HG02588 (cell line): ENCODE measurements around the gene GALNT2.

Experiments
- ATAC-seq: cut with Tn5 transposase; IDR thresholded peaks from one replicate; pipeline ENCODE4 v1.9.1; 2021; ENCODE audit warnings: mild to moderate bottlenecking, moderate library complexity; ENCODE audit not compliant: unreplicated experiment

Gene GALNT2

DNA sequence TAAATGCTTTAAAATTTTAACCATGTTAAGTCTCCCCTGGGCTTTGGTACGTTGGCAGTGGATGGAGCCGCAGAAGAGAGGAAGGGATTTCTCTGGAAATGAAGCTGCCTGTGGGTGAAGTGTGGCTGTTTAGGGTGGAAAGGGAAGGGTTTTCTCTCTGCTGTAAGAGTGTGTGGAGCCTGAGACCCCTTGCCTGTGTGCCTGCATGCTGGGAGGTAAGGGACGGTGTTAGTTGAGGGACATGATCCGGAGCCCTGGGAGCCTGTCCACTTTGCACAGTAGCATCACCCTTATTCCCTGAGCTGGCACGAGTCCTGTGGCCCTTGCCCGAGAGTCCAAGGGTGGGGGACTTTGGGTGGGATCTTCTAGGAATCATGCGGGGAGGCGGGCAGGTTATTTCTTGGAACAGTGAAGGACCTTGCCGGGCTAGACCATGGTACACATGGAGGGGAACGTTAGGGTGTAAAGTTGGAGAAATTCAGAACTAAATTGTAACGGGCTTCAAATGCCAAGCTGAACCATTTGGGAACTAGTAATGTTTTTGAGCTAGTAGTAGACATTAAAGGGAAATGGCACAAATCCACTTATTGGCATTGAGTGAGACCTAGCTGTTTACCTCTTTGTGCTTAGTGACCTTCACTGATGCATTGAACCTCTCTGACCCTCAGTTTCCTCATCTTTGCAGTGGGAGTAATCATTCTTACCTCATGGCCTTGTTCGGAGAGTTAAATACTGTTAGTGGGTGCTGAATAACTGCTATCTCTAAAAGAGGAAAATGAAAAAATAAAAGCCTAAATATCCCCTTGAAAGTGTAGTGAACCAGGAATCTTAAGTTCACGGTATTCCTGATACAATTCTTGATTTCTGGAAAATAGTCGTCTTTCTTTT lies 3.5 kb downstream of the GALNT2 start:
- ATAC-seq = no peak

DNA sequence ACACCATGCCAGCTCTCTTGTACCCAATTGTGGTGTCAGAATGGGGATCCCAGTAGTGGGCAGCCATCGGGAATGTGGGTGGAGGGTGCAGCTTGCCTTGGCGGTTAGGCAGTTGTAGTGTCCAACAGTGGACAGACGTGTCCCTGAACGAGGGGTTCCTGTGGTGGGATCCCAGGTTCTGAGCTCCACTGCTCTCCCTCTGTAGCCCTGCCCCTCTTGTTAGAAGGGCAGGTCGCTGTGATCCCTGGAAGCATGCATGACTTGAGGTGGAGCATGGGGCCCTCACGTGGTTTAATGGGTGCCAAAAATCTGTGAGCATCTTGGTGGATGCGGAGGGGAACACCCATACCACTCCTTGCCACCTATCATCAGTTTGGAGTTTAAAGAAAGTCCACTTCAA lies 4.3 kb downstream of the GALNT2 start:
- no peak for ATAC-seq

DNA sequence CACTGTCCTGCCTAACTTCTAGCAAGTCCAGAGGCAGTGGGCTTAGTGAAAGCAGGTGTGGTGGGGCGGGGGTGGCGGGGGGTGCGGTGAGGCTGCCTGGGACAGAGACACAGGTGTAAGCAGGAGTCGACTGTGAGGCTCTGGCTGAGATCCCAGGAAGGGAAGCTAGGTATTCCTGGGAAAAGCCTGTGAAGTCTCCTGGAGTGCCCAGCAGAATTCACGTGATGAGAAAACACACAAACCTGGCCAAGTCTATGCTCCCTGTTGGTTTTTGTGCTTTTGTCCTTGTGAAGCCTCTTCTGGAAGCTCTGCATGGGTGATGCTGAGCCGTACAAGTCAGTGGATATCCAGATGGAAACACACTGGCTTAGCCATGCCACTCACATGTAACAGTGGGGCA lies 5.3 kb downstream of the GALNT2 start:
- ATAC-seq = no peak

DNA sequence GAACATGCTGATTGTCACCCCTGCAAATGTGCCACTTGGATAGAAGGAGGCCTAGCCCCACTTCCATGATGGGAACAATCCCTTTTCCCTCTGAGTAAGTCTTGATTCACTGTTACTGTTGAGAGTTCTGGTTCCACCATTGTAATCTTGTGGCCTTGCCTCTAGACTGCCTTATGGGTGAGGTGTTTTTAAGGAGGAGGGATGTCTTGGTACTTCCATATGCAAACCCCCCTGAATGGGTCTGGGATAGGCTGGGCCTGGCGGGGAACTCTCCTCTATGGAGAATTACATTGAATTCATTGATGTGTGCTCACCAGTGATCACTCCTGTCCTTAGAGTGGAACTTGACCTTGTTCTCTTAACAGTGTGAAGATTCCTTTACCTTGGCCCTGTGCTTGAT lies 5.8 kb downstream of the GALNT2 start:
- ATAC-seq = no peak

DNA sequence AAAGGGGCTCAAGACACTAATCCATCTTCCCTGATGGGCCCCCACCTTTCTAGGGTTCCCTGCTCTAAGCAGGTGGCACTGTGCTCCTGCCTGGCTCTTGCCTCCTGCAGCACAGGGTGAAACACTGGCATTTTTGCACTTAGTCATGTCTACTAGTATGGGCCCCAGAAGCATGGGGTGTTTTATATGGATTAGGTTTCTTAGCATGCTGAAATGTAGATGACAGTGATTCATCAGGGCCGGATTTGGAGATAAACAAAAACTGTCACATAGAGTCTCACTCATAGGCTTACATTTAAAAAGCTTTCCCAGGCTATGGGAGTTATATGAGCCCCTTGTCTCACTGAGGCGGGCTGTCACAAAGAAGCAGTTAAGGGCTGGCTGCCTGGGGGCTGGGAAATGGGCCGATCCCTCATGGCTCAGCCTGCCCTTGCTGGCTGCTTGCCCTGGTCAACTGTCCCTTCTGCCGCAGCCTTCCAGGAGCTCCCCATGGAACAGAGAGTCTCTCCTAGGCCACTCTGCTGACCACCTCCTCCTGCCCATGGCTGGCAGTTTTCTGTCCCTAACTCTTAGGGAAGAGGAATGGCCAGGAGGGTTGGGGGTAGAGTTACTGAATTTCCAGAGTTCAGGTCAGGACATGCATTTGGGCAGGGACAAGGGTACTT lies 6.5 kb downstream of the GALNT2 start:
- no peak for ATAC-seq

DNA sequence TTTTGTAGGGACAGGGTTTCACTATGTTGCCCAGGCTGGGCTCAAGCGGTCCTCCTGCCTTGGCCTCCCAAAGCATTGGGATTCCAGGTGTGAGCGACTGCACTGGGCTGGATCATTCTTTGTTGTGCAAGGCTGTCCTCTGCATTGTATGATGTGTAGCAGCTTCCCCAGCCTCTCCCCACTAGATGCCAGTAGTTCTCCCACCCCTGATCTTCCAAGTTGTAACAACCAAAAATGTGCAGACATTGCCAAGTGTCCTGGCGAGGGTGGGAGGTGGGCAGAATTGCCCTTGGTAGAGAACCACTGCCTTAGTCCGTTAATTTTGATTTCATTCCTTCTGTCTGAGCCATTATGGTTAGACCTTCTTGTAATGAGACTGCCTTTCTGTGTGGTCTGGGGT lies 7.2 kb downstream of the GALNT2 start:
- no peak for ATAC-seq

DNA sequence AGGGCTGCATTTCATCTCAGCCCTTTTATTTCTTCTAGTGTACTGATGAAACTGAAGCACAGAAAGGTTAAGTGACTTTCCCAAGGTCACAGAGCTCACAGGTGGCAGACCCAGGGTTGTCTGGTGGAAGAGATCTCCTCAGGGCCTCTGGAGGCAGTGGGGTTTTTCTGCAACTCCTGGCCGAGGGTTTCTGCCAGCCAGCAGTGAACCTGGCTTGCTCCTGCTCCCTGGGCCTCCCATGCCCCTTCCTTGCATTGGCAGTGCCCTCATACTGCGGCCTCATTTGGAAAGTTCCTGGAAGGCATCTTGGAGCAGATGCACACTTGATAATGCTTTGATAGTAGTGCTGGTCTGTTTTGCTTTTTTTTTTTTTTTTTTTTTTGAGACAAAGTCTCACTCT lies 7.7 kb downstream of the GALNT2 start:
- no peak for ATAC-seq

DNA sequence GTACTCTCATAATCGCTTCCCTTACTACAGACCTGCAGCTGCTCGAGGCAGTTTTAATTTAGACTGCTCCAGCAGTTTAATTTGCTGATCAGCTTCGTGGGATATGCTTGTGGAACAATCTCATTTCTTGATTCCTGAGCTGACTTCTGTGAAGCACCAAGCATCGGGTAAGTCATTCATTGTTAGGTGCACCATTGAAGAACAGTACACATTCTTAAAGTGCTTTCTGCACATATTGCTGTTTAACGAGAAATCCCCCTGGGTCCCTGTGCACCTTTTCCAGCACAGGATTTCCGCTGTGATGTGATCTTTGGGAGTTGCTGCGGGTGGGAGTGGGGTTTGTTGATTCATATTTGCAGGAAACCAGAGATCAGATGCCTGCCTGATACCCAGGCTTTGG lies 9.1 kb downstream of the GALNT2 start:
- ATAC-seq = no peak

DNA sequence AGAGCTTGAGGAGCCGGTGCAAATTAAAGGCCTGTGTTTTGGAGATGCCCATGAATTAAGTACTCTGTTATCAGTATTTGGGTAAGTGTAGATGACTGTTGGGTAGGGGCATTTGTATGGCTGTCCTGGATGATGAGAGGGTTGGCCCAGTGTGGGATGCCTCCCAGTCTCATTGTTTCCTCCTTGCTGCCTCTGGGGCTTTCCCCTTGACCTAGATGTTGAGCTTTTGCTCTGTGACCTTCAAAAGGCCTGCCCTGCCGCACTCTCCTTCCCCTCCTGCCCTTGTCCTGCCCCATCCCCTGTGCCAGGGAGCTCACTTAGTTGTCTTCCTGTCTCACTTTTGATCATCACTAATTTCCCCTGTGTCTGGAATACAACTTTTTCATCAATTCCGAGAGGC lies 10.0 kb downstream of the GALNT2 start:
- no peak for ATAC-seq

DNA sequence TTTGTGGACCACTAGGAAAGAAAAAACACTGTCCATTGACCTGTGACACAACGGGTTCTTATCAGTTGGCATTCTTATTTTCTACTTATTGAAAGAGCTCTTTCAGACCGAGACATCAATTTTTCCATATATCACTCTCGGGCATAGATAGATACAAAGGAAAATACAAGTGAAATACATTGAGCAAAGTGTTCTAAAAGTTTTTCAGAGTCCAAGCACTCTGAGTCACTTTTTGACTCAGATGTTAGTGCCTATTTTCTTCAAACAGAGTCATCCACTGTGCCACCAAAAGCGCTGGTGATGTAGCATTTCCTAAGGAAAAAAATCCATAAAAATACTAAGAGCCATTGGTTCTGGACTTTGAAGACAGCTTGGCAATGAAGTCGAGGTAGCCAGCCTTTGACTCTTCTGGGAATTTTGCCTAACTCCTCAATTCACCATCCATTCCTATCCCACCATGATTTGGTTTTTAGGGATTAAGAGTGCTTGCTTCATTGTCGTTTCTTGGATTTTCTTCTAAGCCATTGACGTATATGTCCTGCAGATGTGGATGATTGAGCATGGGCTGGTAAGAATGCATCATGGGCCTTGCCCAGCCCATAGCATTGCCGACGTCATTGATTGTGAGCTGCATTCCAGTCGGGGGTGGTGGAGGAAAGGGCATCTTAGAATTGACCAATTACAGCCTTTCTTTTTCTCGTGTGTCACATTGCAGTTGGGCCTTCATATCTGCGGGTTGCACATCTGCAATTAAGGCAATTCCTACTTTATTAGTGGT lies 10.6 kb downstream of the GALNT2 start:
- no peak for ATAC-seq

DNA sequence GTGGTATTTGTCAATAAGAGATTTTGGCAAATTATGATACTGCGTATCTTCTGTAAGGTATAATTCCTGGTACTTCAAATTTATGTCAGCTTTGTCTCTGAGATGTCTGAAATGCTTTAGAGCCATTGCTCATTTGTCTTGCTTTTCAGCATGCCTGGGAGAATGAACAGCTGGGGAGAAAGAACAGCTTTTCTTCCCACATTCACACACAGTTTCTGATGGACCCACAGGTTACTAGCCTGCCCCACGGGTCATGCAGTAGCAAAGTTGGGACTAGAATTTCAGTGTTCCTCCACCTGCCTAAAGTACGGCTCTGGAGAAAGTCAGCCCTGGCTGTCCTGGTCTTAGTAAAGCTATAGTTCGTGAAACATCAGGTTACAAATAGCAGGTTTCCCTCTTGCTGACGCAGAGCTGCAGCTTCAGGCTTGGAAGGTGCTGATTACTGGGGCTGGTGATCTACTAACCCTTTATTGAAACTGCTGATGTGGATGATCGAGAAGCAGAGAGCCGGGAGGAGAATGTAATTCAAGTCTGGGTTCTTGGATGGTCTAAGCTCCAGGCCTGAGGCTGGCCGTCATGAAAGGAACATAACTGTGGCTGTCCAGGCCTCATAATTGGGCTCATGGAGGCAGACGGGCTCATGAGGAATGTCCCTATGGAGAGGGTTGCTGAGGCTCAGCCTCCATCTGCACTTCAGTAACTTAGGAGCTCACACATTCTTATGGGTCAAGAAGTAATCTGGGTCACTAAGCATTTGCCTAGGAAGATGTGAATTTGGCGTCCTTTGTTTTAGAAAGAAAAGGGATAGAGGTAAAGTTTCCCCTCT lies 12.4 kb downstream of the GALNT2 start:
- no peak for ATAC-seq

DNA sequence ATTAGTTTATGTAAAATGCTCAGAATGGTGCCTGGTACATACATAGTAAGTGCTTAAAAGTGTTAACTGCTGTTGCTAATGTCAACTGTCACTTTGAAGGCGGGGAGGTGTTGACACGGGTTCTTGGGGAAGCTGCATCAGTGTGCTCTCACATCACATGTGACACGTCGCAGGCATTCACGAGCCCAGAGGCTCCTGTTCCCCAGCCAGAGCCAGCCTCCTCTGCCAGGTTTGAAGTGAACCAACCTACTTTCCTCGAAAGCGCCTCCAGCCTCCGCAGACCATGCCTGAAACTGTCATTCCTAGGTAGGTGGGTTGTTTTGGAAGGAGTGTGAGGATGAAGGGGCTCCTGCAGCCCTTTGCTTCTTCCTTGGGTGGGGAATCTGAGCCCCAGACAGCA lies 13.8 kb downstream of the GALNT2 start:
- no peak for ATAC-seq

DNA sequence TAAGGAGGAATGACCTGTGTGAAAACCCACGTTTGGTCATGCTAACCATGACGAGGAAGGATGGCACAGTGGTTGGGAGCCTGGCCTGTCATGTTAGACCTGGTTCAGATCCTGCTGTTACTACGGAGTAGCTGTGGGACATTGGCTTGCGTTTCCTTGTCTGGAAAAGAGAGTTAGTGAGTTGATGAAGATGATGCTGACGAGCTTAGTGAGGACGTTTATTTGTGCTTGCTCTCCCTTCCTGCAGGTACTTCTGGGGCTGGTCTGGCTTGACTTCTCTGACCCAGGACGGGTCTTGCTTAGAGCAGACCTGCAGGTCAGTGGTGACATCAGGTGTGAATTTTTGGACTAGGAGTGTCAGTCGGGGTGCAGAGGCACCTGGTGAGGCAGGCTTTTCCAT lies 14.7 kb downstream of the GALNT2 start:
- no peak for ATAC-seq

DNA sequence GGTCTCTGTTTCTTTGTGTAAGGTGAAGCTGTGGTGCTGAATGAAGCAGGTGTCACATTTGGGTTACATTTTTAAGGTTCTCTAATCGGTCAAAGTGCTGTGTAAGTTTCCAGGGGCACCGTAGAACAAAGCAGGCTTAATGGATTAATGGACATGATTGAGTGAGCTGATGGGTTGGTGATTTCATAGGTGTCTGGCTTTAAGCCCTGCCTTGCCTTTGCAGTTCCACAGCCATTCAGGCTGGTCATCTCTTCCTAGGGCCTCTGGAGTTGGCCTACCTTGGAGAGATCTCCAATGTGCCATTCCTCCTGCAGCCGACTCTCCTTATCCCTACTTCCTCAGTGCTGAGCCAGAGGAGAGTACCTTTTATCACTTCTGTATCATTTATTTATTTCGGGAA lies 15.2 kb downstream of the GALNT2 start:
- ATAC-seq = no peak

DNA sequence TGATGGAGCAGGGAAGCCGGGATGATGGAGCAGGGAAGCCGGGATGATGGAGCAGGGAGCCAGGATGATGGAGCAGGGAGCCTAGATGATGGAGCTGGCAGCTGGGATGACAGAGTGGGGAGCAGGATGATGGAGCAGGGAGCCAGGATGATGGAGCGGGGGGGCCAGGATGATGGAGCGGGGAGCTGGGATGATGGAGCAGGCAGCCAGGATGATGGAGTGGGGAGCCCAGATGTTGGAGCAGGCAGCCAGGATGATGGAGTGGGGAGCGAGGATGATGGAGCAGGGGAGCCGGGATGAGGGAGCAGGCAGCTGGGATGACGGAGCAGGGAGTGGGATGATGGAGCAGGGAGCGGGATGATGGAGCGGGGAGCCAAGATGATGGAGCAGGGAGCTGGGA lies 16.0 kb downstream of the GALNT2 start:
- ATAC-seq = no peak

DNA sequence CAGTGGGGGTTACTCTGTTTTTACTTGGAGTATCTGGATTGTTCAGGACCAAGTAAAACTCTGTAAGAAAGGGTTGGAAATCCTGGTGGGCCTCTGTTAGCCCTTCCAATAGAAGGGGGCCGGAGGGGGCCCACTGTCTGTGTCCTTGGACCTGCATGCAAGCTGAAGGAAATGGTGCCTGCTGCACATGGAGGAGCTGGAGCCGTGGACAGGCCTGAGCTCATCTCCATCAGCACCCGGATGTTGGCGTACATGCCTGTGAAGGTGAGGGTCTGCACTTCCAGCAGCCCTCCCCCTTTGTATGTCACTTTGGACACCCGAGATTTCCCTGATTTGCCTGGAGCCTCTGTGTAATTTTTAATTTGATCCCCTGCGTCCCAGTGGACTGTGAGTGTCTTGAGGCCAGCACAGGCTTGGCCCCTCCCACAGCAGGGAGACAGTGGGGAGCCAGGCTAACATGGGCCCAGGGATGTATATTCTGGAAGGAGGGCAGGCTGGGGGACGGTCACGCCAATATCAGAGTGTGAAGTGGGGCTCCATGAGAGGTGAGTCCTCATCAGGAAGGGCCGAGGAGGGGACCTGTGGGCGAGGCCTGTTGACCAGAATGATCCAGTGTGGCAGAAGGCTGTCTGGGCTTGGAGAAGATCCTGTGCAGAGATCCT lies 16.8 kb downstream of the GALNT2 start:
- ATAC-seq = no peak

DNA sequence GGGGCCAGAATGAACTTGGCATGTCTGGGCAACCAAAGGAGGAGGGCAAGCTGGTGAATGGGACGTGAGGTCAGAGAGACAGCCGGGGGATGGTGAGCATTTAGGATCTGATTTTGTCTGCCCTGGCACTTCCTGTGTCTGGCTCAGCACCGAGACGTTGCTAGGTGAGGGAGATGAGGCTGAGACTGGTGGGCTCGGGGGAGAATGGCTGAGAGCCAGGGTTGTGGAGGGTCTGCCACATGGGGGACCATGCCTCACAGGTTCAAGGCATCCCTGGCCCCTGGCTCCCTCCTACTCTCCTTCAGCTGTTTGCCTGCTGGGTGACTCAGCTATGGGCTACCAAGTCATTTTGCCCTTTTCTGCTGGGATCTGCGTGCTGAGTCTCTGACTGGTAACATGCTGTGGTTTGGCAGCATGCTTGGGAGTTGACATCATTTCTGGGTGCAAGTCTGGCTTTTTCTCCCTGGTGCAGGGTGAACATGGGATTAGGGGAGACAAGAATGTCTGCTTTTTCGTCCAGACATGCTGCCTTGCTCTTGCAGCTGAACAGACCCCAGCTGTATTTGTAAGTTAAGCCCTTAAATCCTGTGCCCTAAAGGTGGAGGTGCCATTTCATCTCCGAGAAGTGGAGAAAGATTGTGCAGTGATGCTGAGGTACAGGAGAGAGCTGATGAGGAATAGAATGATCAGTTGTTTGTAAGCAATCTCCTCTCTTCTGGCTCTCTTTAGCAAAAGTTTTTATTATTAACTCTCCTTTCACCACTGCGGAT lies 17.6 kb downstream of the GALNT2 start:
- ATAC-seq = no peak

DNA sequence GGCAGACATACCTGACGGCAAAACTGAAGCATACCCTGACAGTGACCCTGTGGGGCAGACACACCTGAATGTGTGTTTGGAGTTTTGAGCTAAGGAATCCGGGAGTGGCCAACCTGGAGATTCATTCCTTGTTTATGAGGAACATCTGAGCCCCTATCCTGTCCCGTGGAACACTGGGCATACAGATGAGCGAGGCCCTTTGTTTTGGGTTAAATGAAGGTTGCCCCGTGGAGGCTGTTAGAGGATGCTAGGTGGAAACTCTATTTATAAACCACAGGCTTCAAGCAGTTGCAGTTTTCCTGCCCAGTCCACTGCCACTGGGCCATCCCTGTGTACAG lies 18.1 kb downstream of the GALNT2 start:
- no peak for ATAC-seq

DNA sequence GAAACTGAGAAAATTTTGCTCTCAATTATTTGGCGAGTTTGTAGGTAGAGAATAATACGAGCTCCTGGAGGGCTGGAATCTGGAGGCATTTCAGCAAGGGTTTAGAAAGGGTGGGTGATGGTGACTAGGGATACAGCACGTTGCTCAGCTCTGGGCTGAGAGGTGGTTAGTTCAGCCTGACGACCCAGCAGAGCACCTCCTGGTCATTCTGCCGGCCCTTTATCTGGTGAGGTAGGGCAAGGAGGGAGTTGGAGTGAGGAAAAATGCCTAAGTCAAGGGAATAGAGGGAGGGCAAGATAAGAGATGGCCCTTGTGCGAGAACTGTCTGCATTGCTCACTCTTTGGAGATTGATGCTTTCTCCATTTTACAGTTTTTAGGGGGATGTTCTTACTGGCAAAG lies 19.1 kb downstream of the GALNT2 start:
- ATAC-seq = no peak
